HG03432 (cell line): ENCODE measurements around the gene MEX3D.
A peak's percentile ranks its signal among the peaks of the same experiment; 100 is the strongest.

Experiments used
- ATAC-seq: cut with Tn5 transposase; IDR thresholded peaks from one replicate; pipeline ENCODE4 v1.9.1; 2021; ENCODE audit warnings: mild to moderate bottlenecking, moderate library complexity; ENCODE audit not compliant: unreplicated experiment

The MEX3D gene

GRCh38 chr19:1598777-1599459 is 30.8 kb upstream of the MEX3D start:
- ATAC-seq = no peak

GRCh38 chr19:1593501-1593772 is 25.3 kb upstream of the MEX3D start:
- no peak for ATAC-seq

GRCh38 chr19:1592755-1593500 is 24.8 kb upstream of the MEX3D start, which contains the start of gene MBD3:
Gene MBD3, minus strand, starts transcription at chr19:1592865. Its CDS starts 234 bp downstream, at chr19:1592631.
- ATAC-seq = peak; percentile 71

- ATAC-seq = peak; percentile 78
These were observed 24.1 kb upstream of the MEX3D start for GRCh38 chr19:1592024-1592754.

- ATAC-seq = no peak
These were observed 23.4 kb upstream of the MEX3D start for GRCh38 chr19:1591421-1592023.

GRCh38 chr19:1590641-1591397 is 22.7 kb upstream of the MEX3D start:
- no peak for ATAC-seq

- no peak for ATAC-seq
These were observed 19.7 kb upstream of the MEX3D start for GRCh38 chr19:1587872-1588271.

- ATAC-seq = no peak
These were observed 17.1 kb upstream of the MEX3D start for GRCh38 chr19:1585243-1585580.

GRCh38 chr19:1584500-1585242 is 16.5 kb upstream of the MEX3D start:
- ATAC-seq = no peak

- ATAC-seq = no peak
These were observed 14.1 kb upstream of the MEX3D start for GRCh38 chr19:1582201-1582600.

GRCh38 chr19:1580957-1581356 is 12.8 kb upstream of the MEX3D start:
- no peak for ATAC-seq

GRCh38 chr19:1580382-1580781 is 12.3 kb upstream of the MEX3D start:
- ATAC-seq = no peak

- no peak for ATAC-seq
These were observed 11.1 kb upstream of the MEX3D start for GRCh38 chr19:1579222-1579621.

GRCh38 chr19:1577929-1578618 is 9.9 kb upstream of the MEX3D start:
- ATAC-seq = no peak

GRCh38 chr19:1577090-1577928 is 9.2 kb upstream of the MEX3D start:
- no peak for ATAC-seq

GRCh38 chr19:1576242-1577089 is 8.3 kb upstream of the MEX3D start:
- no peak for ATAC-seq

GRCh38 chr19:1575323-1576241 is 7.5 kb upstream of the MEX3D start:
- ATAC-seq = no peak
